ENCODE results near the gene PRAMEF18. TPM values are rescaled to one million over a fixed set of nuclear protein-coding genes. Genes with fewer than 3 reads are reported as not detected.
"Not testable (repeated sequence)": the region's sequence is repeated elsewhere in the genome, so short reads cannot be mapped to it uniquely, and the experiment has no call there.

Gene PRAMEF18
- not detected for total RNA-seq

- peak; percentile 32 for DNase-seq (ENCODE audit: low spot score)
These were observed at the start of gene PRAMEF18 for GRCh38 chr1:13225675-13226204. TSS of gene PRAMEF18 (minus strand) at chr1:13226154. CDS start at chr1:13226106, 48 bp downstream.

- not testable (repeated sequence) for DNase-seq (ENCODE audit: low spot score)
These were observed 39.2 kb upstream of the PRAMEF18 start for GRCh38 chr1:13265124-13265523.

GRCh38 chr1:13253898-13254297 is 27.9 kb upstream of the PRAMEF18 start, which contains the start of gene PRAMEF5:
TSS of gene PRAMEF5 (plus strand) at chr1:13254198. CDS start at chr1:13259269, 5,071 bp downstream.
- DNase-seq (ENCODE audit: low spot score), result not testable (repeated sequence)

- not testable (repeated sequence) for DNase-seq (ENCODE audit: low spot score)
These were observed 21.2 kb upstream of the PRAMEF18 start for GRCh38 chr1:13247122-13247521.

- not testable (repeated sequence) for DNase-seq (ENCODE audit: low spot score)
These were observed 20.6 kb upstream of the PRAMEF18 start for GRCh38 chr1:13246554-13246871.

GRCh38 chr1:13245841-13246553 is 20.0 kb upstream of the PRAMEF18 start:
- not testable (repeated sequence) for DNase-seq (ENCODE audit: low spot score)

GRCh38 chr1:13243536-13244263 is 17.7 kb upstream of the PRAMEF18 start:
- DNase-seq (ENCODE audit: low spot score), result not testable (repeated sequence)

GRCh38 chr1:13239633-13240032 is 13.7 kb upstream of the PRAMEF18 start:
- not testable (repeated sequence) for DNase-seq (ENCODE audit: low spot score)

GRCh38 chr1:13237572-13237971 is 11.6 kb upstream of the PRAMEF18 start:
- not testable (repeated sequence) for DNase-seq (ENCODE audit: low spot score)

GRCh38 chr1:13234057-13234456 is 8.1 kb upstream of the PRAMEF18 start:
- DNase-seq (ENCODE audit: low spot score), result peak; percentile 30

GRCh38 chr1:13232056-13232455 is 6.1 kb upstream of the PRAMEF18 start:
- peak; percentile 22 for DNase-seq (ENCODE audit: low spot score)

- peak; percentile 34 for DNase-seq (ENCODE audit: low spot score)
These were observed 5.3 kb upstream of the PRAMEF18 start for GRCh38 chr1:13231061-13231750.

GRCh38 chr1:13230601-13231000 is 4.6 kb upstream of the PRAMEF18 start:
- DNase-seq (ENCODE audit: low spot score), result peak; percentile 38

- peak; percentile 24 for DNase-seq (ENCODE audit: low spot score)
These were observed 4.1 kb upstream of the PRAMEF18 start for GRCh38 chr1:13230096-13230495.

- DNase-seq (ENCODE audit: low spot score), result peak; percentile 41
These were observed 2.4 kb upstream of the PRAMEF18 start for GRCh38 chr1:13228343-13228781.

- peak; percentile 24 for DNase-seq (ENCODE audit: low spot score)
These were observed 1.5 kb upstream of the PRAMEF18 start for GRCh38 chr1:13227271-13228055.

GRCh38 chr1:13224480-13225060 is 1.4 kb downstream of the PRAMEF18 start:
- peak; percentile 36 for DNase-seq (ENCODE audit: low spot score)

- not testable (repeated sequence) for DNase-seq (ENCODE audit: low spot score)
These were observed 3.2 kb downstream of the PRAMEF18 start for GRCh38 chr1:13222788-13223187.

- not testable (repeated sequence) for DNase-seq (ENCODE audit: low spot score)
These were observed 6.8 kb downstream of the PRAMEF18 start for GRCh38 chr1:13219203-13219602.

- DNase-seq (ENCODE audit: low spot score), result not testable (repeated sequence)
These were observed 9.3 kb downstream of the PRAMEF18 start for GRCh38 chr1:13216619-13217018.

- DNase-seq (ENCODE audit: low spot score), result not testable (repeated sequence)
These were observed 17.2 kb downstream of the PRAMEF18 start for GRCh38 chr1:13208712-13209111.

Data from ureter (tissue), 1 donor.